ENCODE measurements around the gene G6PD. TPM values are rescaled to one million over a fixed set of nuclear protein-coding genes. Genes with fewer than 3 reads are reported as not detected.

The G6PD gene
- total and polyA plus RNA-seq, 2 donors (not counting 3 experiments of a cell fraction or from before 2014, with no cell fraction given), result 155 to 159 TPM

GRCh38 chrX:154513716-154514115, 32.9 kb downstream of the G6PD start:
- TF ChIP-seq POLR2A (IDR thresholded peaks at IDR 0.05; ENCODE audit: low read depth, low read length) (no peak), FOS (IDR thresholded peaks at IDR 0.05; ENCODE audit: borderline replicate concordance, insufficient read depth, low read length) (no peak), GATA2 (IDR thresholded peaks at IDR 0.05; ENCODE audit: insufficient read depth, insufficient read length, low read depth, low read length) (no peak)
- no peak overlapping the region for H3K9ac ChIP-seq (replicated peaks; ENCODE audit: extremely low read depth, insufficient read depth, low read length)
- dilution Hi-C loops (cut with MboI; ENCODE audit: extremely low pct_ligation_motif_present, low sequenced_read_pairs) (no loop called here), intact Hi-C loops (cut with micrococcal nuclease) (no loop called here)
- no peaks in the 10 kb centered on the region for H3K9me3 ChIP-seq (replicated peaks; ENCODE audit: control insufficient read depth, insufficient read depth, low read length)
- no TSS peak for BruUV-seq (replicated peaks)
- peaks cover 12% of the 10 kb centered on the region for H3K4me1 ChIP-seq (ENCODE audit: control insufficient read depth, extremely low read depth, insufficient read depth, low read length)
- H3K27me3 ChIP-seq (ENCODE audit: control insufficient read depth in 2 of 2, insufficient read depth in 2 of 2, low read length in 2 of 2), result no peaks in the 10 kb centered on the region
- DNase-seq (ENCODE audit: low read depth, low spot score) (no peak), FAIRE-seq (no peak)
- H3K27ac ChIP-seq (ENCODE audit: insufficient read depth, low read depth, low read length), result no peak overlapping the region
- no peaks in the 10 kb centered on the region for H3K9me1 ChIP-seq (replicated peaks; ENCODE audit: control insufficient read depth, extremely low read depth, insufficient read depth, low read length)
- H2AFZ ChIP-seq (ENCODE audit: low read depth, low read length), result no peak overlapping the region
- no peaks in the 10 kb centered on the region for H4K20me1 ChIP-seq (replicated peaks; ENCODE audit: control insufficient read depth, extremely low read depth, insufficient read depth, low read length)
- H3K79me2 ChIP-seq (ENCODE audit: control insufficient read depth, insufficient read depth, low read length), result peaks cover 3% of the 10 kb centered on the region
- no peaks in the 10 kb centered on the region for H3K36me3 ChIP-seq (ENCODE audit: control insufficient read depth in 2 of 2, extremely low read depth in 1 of 2, insufficient read depth in 2 of 2, low read length in 2 of 2)
- CTCF ChIA-PET, result no interaction called here
- no peak overlapping the region for H3K4me2 ChIP-seq (ENCODE audit: insufficient read depth, low read length)
- H3K4me3 ChIP-seq (replicated peaks in 1 of 3; ENCODE audit: insufficient read depth in 1 of 3, low read depth in 1 of 3, low read length in 3 of 3), result no peak overlapping the region
- POLR2A ChIA-PET, result no interaction called here

GRCh38 chrX:154512879-154513553, 33.6 kb downstream of the G6PD start:
- dilution Hi-C loops (cut with MboI; ENCODE audit: extremely low pct_ligation_motif_present, low sequenced_read_pairs), result no loop called here
- no TSS peak for BruUV-seq (replicated peaks)

More at GRCh38 chrX:154512879-154513553, 33.6 kb downstream of the G6PD start:
- intact Hi-C loops (cut with micrococcal nuclease), result no loop called here
- ChIA-PET CTCF (no interaction called here), POLR2A (no interaction called here)
- H3K4me1 ChIP-seq (ENCODE audit: control insufficient read depth, extremely low read depth, insufficient read depth, low read length), result peaks cover 12% of the 10 kb centered on the region
- H3K9me3 ChIP-seq (replicated peaks; ENCODE audit: control insufficient read depth, insufficient read depth, low read length), result no peaks in the 10 kb centered on the region
- no peak overlapping the region for H2AFZ ChIP-seq (ENCODE audit: low read depth, low read length)
- no peaks in the 10 kb centered on the region for H3K27me3 ChIP-seq (ENCODE audit: control insufficient read depth in 2 of 2, insufficient read depth in 2 of 2, low read length in 2 of 2)
- DNase-seq (ENCODE audit: low read depth, low spot score) (no peak), FAIRE-seq (no peak)
- H3K9ac ChIP-seq (replicated peaks; ENCODE audit: extremely low read depth, insufficient read depth, low read length), result no peak overlapping the region
- H3K4me3 ChIP-seq (replicated peaks in 1 of 3; ENCODE audit: insufficient read depth in 1 of 3, low read depth in 1 of 3, low read length in 3 of 3), result no peak overlapping the region
- H3K4me2 ChIP-seq (ENCODE audit: insufficient read depth, low read length), result no peak overlapping the region
- peaks cover 3% of the 10 kb centered on the region for H3K79me2 ChIP-seq (ENCODE audit: control insufficient read depth, insufficient read depth, low read length)
- H4K20me1 ChIP-seq (replicated peaks; ENCODE audit: control insufficient read depth, extremely low read depth, insufficient read depth, low read length), result no peaks in the 10 kb centered on the region
- no peak overlapping the region for H3K27ac ChIP-seq (ENCODE audit: insufficient read depth, low read depth, low read length)
- no peak for TF ChIP-seq POLR2AphosphoS5 (IDR thresholded peaks at IDR 0.05; ENCODE audit: insufficient read depth, low read depth, low read length)
- H3K36me3 ChIP-seq (ENCODE audit: control insufficient read depth in 2 of 2, extremely low read depth in 1 of 2, insufficient read depth in 2 of 2, low read length in 2 of 2), result no peaks in the 10 kb centered on the region
- H3K9me1 ChIP-seq (replicated peaks; ENCODE audit: control insufficient read depth, extremely low read depth, insufficient read depth, low read length), result no peaks in the 10 kb centered on the region
